ENCODE results near the gene IDE.

IDE gene

DNA sequence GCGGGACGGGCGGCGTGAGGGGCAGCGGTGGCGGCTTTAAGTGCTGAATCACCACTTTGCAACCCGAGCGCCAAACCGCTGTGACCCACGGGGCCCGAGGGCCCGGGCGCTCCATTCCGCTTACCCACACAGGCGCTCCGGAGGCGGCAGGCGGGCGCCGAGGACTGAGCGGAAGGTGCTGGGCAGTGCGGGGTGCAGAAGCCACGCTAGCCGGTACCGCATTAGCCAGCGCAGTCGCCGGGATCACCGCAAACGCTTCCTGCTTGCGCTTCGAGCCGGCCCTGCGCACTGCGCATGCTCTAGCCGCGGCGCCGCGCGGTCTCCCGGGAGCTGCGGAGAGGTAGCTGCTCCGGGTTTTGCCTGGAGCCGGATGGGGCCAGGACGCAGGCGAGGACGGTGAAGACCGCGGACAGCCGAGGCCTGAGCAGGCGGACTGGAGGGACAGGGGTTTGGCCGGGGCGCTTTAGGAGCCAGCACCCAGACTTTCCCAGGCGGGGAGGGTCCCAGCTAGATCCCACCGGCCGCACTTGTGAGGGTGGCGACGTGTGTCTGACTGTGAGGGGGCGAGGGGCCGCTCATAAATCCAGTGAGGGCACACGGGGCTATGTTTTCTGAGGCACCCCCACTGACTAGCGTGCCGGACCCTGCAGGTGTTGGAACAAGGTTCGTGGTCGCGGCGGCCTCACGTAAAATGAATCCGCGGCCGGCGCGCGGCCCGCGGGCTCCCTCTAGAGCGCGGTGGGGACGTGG, at the start of gene IDE:
TSS of gene IDE (minus strand) at position 296 of the 750 bp plus-strand sequence. CDS start at position 222, 74 bp downstream.
- peak within 1 kb of the TSS; percentile 93 for H3K4me3 ChIP-seq (ENCODE audit: low read length)
- no peaks in the 10 kb centered on the region for H3K9me3 ChIP-seq (ENCODE audit: insufficient read depth, low read length)
- peak within 1 kb of the TSS; percentile 68 for H3K27ac ChIP-seq (ENCODE audit: low read length)
- peak within 1 kb of the TSS; percentile 98 for H3K4me2 ChIP-seq (ENCODE audit: low read length)
- peak within 1 kb of the TSS; percentile 99 for H2AFZ ChIP-seq (ENCODE audit: low read depth, low read length)
- H3K36me3 ChIP-seq (replicated peaks; ENCODE audit: low read depth, low read length) = peaks cover 6% of the 10 kb centered on the region
- H3K79me2 ChIP-seq (ENCODE audit: low read length) = peaks cover 40% of the 10 kb centered on the region
- no peaks in the 10 kb centered on the region for H3K27me3 ChIP-seq (ENCODE audit: low read depth, low read length)
- H3K9ac ChIP-seq (ENCODE audit: low read length) = peak within 1 kb of the TSS; percentile 90
- H3K4me1 ChIP-seq (ENCODE audit: low read length) = peaks cover 15% of the 10 kb centered on the region
- H4K20me1 ChIP-seq (ENCODE audit: insufficient read depth, low read length) = peaks cover 8% of the 10 kb centered on the region; the same call in 1 of the 2 replicates
- TF ChIP-seq EZH2phosphoT487 (IDR thresholded peaks at IDR 0.05; ENCODE audit: low read depth) = no peak
- TF ChIP-seq, protein P1, sequence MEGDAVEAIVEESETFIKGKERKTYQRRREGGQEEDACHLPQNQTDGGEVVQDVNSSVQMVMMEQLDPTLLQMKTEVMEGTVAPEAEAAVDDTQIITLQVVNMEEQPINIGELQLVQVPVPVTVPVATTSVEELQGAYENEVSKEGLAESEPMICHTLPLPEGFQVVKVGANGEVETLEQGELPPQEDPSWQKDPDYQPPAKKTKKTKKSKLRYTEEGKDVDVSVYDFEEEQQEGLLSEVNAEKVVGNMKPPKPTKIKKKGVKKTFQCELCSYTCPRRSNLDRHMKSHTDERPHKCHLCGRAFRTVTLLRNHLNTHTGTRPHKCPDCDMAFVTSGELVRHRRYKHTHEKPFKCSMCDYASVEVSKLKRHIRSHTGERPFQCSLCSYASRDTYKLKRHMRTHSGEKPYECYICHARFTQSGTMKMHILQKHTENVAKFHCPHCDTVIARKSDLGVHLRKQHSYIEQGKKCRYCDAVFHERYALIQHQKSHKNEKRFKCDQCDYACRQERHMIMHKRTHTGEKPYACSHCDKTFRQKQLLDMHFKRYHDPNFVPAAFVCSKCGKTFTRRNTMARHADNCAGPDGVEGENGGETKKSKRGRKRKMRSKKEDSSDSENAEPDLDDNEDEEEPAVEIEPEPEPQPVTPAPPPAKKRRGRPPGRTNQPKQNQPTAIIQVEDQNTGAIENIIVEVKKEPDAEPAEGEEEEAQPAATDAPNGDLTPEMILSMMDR (IDR thresholded peaks at IDR 0.05; ENCODE audit: low read depth, low read length) = peak; percentile 59

DNA sequence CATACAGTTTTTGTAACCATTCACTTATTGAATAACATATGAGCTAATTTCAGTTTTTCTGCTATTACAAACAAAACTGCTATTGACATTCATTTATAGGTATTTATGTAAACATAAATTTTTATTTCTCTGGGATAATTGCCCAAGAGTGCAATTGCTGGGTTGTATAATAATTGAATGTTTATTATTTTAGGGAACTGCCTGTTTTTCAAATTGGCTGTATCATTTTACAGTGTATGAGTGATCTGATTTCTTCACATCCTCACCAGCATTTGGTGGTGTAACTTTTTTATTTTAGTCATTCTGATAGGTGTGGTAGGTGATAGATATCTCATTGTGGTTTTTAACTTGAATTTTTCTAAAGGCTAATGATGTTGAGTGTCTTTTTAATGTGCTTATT, 45.5 kb upstream of the IDE start:
- Histone ChIP-seq H3K36me3 (replicated peaks; ENCODE audit: low read depth, low read length) (peaks cover 37% of the 10 kb centered on the region), H3K9ac (ENCODE audit: low read length) (no peak overlapping the region), H3K27ac (ENCODE audit: low read length) (no peak overlapping the region), H3K9me3 (ENCODE audit: insufficient read depth, low read length) (no peaks in the 10 kb centered on the region), H4K20me1 (ENCODE audit: insufficient read depth, low read length) (no peaks in the 10 kb centered on the region), H3K4me1 (ENCODE audit: low read length) (no peaks in the 10 kb centered on the region), H2AFZ (ENCODE audit: low read depth, low read length) (no peak overlapping the region), H3K27me3 (ENCODE audit: low read depth, low read length) (no peaks in the 10 kb centered on the region), H3K4me2 (ENCODE audit: low read length) (no peak overlapping the region), H3K79me2 (ENCODE audit: low read length) (0 out of 2 replicates have a peak, but pooled peaks cover 1% of the 10 kb centered on the region), H3K4me3 (ENCODE audit: low read length) (no peak overlapping the region)
- TF ChIP-seq, protein P1 (IDR thresholded peaks at IDR 0.05; ENCODE audit: low read depth, low read length) = no peak
- TF ChIP-seq EZH2phosphoT487 (IDR thresholded peaks at IDR 0.05; ENCODE audit: low read depth) = no peak

DNA sequence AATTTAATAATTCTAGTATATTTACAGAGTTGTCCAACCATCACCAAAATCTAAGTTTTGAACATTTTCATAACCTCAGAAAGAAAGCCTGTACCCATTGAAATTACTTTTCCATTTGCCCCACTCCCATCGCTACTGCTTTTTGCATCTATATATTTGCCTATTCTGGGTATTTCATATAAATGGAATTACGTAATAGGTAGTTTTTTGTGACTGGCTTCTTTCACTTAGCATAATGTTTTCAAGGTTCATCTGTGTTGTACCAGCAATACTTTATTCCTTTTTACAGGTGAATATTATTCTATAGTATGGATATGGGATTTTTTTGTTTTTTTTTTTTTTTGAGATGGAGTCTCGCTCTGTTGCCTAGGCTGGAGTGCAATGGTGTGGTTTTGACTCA, 41.6 kb upstream of the IDE start:
- no peaks in the 10 kb centered on the region for H3K9me3 ChIP-seq (ENCODE audit: insufficient read depth, low read length)
- H3K36me3 ChIP-seq (replicated peaks; ENCODE audit: low read depth, low read length) = peaks cover 32% of the 10 kb centered on the region
- H3K9ac ChIP-seq (ENCODE audit: low read length) = no peak overlapping the region
- H3K27ac ChIP-seq (ENCODE audit: low read length) = no peak overlapping the region
- H3K4me1 ChIP-seq (ENCODE audit: low read length) = no peaks in the 10 kb centered on the region
- H2AFZ ChIP-seq (ENCODE audit: low read depth, low read length) = no peak overlapping the region
- H3K79me2 ChIP-seq (ENCODE audit: low read length) = peaks cover 8% of the 10 kb centered on the region; the same call in 1 of the 2 replicates
- TF ChIP-seq EZH2phosphoT487 (IDR thresholded peaks at IDR 0.05; ENCODE audit: low read depth) = no peak
- TF ChIP-seq, protein P1 (IDR thresholded peaks at IDR 0.05; ENCODE audit: low read depth, low read length) = no peak
- H3K4me2 ChIP-seq (ENCODE audit: low read length) = no peak overlapping the region
- H3K4me3 ChIP-seq (ENCODE audit: low read length) = no peak overlapping the region
- no peaks in the 10 kb centered on the region for H3K27me3 ChIP-seq (ENCODE audit: low read depth, low read length)
- no peaks in the 10 kb centered on the region for H4K20me1 ChIP-seq (ENCODE audit: insufficient read depth, low read length)

DNA sequence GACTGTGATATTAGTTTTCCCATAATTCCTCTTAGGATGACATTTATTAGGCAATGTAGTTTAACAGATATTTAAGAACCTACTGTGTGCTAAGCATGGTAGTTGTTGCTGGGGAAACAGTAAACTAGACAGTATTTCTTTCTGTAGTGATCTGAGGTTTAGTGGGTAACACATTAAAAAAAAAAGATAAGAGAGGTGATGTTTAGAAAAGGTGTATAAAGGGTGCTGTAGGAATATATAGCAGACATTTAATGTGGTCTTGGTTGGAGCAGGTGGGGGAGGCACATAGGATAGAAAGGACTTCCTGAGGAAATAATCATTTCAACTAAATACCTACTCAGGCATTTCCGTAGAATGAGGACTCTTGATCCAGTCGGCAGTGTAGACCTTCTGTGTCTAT, 30.9 kb upstream of the IDE start:
- Histone ChIP-seq H2AFZ (ENCODE audit: low read depth, low read length) (no peak overlapping the region), H3K4me2 (ENCODE audit: low read length) (no peak overlapping the region), H3K9me3 (ENCODE audit: insufficient read depth, low read length) (no peaks in the 10 kb centered on the region), H4K20me1 (ENCODE audit: insufficient read depth, low read length) (peaks cover 35% of the 10 kb centered on the region), H3K4me1 (ENCODE audit: low read length) (no peaks in the 10 kb centered on the region; the same call in 1 of the 2 replicates), H3K9ac (ENCODE audit: low read length) (no peak overlapping the region), H3K36me3 (replicated peaks; ENCODE audit: low read depth, low read length) (peaks cover 12% of the 10 kb centered on the region), H3K79me2 (ENCODE audit: low read length) (peaks cover 76% of the 10 kb centered on the region), H3K27me3 (ENCODE audit: low read depth, low read length) (no peaks in the 10 kb centered on the region), H3K27ac (ENCODE audit: low read length) (no peak overlapping the region), H3K4me3 (ENCODE audit: low read length) (no peak overlapping the region)
- TF ChIP-seq EZH2phosphoT487 (IDR thresholded peaks at IDR 0.05; ENCODE audit: low read depth) = no peak
- TF ChIP-seq, protein P1 (IDR thresholded peaks at IDR 0.05; ENCODE audit: low read depth, low read length) = no peak

Measured in OCI-LY3 (cell line).